Measurements from ENCODE around the gene PELI2.

PELI2 gene

DNA sequence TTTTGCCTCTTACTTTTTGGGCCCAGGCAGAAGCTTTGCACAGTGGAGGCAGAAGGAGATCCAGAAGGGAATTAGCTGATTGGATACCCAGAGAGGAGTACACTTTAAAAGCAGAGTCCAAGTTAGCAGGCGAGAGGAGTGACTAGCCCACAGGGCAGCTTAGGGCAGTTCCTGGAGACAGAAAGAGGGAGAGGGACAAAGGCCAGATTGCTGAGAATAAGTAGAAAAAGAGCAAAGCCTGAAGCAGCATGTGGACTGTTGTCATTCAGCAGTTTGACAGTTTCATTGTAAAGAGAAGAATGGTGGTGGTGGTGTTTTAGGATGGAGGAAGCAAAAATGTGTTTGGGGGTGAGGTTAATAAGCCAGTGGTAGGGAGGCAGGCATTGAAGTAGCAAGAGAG lies 95.1 kb downstream of the PELI2 start (continued):
- TF ChIP-seq, protein P1, sequence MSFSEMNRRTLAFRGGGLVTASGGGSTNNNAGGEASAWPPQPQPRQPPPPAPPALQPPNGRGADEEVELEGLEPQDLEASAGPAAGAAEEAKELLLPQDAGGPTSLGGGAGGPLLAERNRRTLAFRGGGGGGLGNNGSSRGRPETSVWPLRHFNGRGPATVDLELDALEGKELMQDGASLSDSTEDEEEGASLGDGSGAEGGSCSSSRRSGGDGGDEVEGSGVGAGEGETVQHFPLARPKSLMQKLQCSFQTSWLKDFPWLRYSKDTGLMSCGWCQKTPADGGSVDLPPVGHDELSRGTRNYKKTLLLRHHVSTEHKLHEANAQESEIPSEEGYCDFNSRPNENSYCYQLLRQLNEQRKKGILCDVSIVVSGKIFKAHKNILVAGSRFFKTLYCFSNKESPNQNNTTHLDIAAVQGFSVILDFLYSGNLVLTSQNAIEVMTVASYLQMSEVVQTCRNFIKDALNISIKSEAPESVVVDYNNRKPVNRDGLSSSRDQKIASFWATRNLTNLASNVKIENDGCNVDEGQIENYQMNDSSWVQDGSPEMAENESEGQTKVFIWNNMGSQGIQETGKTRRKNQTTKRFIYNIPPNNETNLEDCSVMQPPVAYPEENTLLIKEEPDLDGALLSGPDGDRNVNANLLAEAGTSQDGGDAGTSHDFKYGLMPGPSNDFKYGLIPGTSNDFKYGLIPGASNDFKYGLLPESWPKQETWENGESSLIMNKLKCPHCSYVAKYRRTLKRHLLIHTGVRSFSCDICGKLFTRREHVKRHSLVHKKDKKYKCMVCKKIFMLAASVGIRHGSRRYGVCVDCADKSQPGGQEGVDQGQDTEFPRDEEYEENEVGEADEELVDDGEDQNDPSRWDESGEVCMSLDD (tag by site-specific recombination; IDR thresholded peaks at IDR 0.05): no peak
- TF ChIP-seq HOXD13 (CRISPR knock-in tag; IDR thresholded peaks at IDR 0.05; ENCODE audit: borderline replicate concordance) (no peak), PRDM1 (tag by site-specific recombination; IDR thresholded peaks at IDR 0.05) (no peak), ZNF558 (tag by site-specific recombination; IDR thresholded peaks at IDR 0.05) (no peak), ZNF626 (tag by site-specific recombination; IDR thresholded peaks at IDR 0.05) (no peak), ZNF10 (tag by site-specific recombination; IDR thresholded peaks at IDR 0.05) (no peak), ZNF184 (tag by site-specific recombination; IDR thresholded peaks at IDR 0.05) (no peak), ZNF221 (tag by site-specific recombination; IDR thresholded peaks at IDR 0.05; ENCODE audit: borderline replicate concordance) (no peak), ZNF658 (tag by site-specific recombination; IDR thresholded peaks at IDR 0.05) (no peak), ZBTB20 (tag by site-specific recombination; IDR thresholded peaks at IDR 0.05) (no peak)
- TF ChIP-seq, protein P2, sequence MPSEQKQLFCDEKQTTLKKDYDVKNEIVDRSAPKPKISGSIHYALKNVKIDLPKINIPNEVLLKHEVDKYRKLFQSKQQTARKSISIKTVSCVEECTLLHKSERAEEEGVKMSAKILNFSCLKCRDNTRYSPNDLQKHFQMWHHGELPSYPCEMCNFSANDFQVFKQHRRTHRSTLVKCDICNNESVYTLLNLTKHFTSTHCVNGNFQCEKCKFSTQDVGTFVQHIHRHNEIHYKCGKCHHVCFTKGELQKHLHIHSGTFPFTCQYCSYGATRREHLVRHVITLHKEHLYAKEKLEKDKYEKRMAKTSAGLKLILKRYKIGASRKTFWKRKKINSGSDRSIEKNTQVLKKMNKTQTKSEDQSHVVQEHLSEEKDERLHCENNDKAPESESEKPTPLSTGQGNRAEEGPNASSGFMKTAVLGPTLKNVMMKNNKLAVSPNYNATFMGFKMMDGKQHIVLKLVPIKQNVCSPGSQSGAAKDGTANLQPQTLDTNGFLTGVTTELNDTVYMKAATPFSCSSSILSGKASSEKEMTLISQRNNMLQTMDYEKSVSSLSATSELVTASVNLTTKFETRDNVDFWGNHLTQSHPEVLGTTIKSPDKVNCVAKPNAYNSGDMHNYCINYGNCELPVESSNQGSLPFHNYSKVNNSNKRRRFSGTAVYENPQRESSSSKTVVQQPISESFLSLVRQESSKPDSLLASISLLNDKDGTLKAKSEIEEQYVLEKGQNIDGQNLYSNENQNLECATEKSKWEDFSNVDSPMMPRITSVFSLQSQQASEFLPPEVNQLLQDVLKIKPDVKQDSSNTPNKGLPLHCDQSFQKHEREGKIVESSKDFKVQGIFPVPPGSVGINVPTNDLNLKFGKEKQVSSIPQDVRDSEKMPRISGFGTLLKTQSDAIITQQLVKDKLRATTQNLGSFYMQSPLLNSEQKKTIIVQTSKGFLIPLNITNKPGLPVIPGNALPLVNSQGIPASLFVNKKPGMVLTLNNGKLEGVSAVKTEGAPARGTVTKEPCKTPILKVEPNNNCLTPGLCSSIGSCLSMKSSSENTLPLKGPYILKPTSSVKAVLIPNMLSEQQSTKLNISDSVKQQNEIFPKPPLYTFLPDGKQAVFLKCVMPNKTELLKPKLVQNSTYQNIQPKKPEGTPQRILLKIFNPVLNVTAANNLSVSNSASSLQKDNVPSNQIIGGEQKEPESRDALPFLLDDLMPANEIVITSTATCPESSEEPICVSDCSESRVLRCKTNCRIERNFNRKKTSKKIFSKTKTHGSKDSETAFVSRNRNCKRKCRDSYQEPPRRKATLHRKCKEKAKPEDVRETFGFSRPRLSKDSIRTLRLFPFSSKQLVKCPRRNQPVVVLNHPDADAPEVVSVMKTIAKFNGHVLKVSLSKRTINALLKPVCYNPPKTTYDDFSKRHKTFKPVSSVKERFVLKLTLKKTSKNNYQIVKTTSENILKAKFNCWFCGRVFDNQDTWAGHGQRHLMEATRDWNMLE (tag by site-specific recombination; conservative IDR thresholded peaks at IDR 0.05; ENCODE audit: low read depth): no peak

DNA sequence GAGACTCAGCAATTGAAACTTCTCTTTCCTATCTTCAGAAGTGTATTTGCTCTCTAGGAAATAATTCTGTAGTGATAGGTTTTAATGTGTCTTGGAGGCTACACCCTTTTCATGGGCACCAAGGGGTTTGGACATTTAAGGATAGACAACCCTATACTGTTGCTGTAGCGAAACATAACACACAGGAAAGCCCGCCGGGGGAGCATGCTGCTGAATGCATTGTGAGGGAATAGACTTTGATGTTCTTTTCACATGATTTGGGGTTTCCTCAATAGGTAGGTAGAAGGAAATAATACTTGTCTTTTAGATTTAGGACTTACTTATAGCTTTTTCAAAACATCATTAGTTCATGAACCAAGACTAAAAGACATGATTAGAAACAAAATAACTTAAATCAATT lies 97.0 kb downstream of the PELI2 start:
- POLR2A ChIA-PET: no interaction called here
- Histone ChIP-seq H3K4me1 (ENCODE audit: control insufficient read depth, insufficient read depth, low read length) (peaks cover 11% of the 10 kb centered on the region), H3K36me3 (ENCODE audit: control insufficient read depth in 2 of 2, insufficient read depth in 1 of 2, low read length in 2 of 2) (no peaks in the 10 kb centered on the region), H3K27ac (ENCODE audit: extremely low read depth, low read depth, low read length) (no peak overlapping the region), H3K4me3 (ENCODE audit: low read depth, low read length) (no peak overlapping the region), H3K9me3 (ENCODE audit: control insufficient read depth, insufficient read depth, low read depth, low read length) (no peaks in the 10 kb centered on the region)
- TF ChIP-seq ZNF560 (tag by site-specific recombination; IDR thresholded peaks at IDR 0.05; ENCODE audit: borderline replicate concordance) (no peak), ZNF544 (tag by site-specific recombination; IDR thresholded peaks at IDR 0.05) (no peak), ZNF624 (tag by site-specific recombination; IDR thresholded peaks at IDR 0.05) (no peak), OVOL3 (tag by site-specific recombination; IDR thresholded peaks at IDR 0.05) (no peak), ZNF350 (tag by site-specific recombination; IDR thresholded peaks at IDR 0.05) (no peak), ZNF239 (tag by site-specific recombination; IDR thresholded peaks at IDR 0.05) (no peak), ZNF155 (tag by site-specific recombination; IDR thresholded peaks at IDR 0.05) (no peak), ZNF707 (tag by site-specific recombination; IDR thresholded peaks at IDR 0.05) (no peak)
- TF ChIP-seq, protein P3, sequence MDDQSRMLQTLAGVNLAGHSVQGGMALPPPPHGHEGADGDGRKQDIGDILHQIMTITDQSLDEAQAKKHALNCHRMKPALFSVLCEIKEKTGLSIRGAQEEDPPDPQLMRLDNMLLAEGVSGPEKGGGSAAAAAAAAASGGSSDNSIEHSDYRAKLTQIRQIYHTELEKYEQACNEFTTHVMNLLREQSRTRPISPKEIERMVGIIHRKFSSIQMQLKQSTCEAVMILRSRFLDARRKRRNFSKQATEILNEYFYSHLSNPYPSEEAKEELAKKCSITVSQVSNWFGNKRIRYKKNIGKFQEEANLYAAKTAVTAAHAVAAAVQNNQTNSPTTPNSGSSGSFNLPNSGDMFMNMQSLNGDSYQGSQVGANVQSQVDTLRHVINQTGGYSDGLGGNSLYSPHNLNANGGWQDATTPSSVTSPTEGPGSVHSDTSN (CRISPR knock-in tag; IDR thresholded peaks at IDR 0.05): no peak
- TF ChIP-seq, protein P4, sequence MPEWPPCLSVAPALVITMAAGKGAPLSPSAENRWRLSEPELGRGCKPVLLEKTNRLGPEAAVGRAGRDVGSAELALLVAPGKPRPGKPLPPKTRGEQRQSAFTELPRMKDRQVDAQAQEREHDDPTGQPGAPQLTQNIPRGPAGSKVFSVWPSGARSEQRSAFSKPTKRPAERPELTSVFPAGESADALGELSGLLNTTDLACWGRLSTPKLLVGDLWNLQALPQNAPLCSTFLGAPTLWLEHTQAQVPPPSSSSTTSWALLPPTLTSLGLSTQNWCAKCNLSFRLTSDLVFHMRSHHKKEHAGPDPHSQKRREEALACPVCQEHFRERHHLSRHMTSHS (tag by site-specific recombination; IDR thresholded peaks at IDR 0.05): no peak
- TF ChIP-seq, protein P5, sequence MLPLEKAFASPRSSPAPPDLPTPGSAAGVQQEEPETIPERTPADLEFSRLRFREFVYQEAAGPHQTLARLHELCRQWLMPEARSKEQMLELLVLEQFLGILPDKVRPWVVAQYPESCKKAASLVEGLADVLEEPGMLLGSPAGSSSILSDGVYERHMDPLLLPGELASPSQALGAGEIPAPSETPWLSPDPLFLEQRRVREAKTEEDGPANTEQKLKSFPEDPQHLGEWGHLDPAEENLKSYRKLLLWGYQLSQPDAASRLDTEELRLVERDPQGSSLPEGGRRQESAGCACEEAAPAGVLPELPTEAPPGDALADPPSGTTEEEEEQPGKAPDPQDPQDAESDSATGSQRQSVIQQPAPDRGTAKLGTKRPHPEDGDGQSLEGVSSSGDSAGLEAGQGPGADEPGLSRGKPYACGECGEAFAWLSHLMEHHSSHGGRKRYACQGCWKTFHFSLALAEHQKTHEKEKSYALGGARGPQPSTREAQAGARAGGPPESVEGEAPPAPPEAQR (tag by site-specific recombination; IDR thresholded peaks at IDR 0.05): no peak
- CTCF ChIA-PET: no interaction called here
